PC-9 (cell line): ENCODE results near the gene CRHR2.

Experiments
- EZH2 ChIP-seq: fragments of 200-600 bp; sonication (generic); IDR thresholded peaks from 2 replicates; pipeline ENCODE4 v1.8.0; 2017; ENCODE audit warnings: antibody characterized with exemption, low read depth
- TF ChIP-seq, protein P1 (sequence below): fragments of 200-600 bp; sonication (generic); conservative IDR thresholded peaks from 2 replicates; pipeline ENCODE4 v1.6.1; 2017; ENCODE audit warnings: mixed run types, antibody characterized with exemption, mild to moderate bottlenecking, moderate library complexity

DNA sequence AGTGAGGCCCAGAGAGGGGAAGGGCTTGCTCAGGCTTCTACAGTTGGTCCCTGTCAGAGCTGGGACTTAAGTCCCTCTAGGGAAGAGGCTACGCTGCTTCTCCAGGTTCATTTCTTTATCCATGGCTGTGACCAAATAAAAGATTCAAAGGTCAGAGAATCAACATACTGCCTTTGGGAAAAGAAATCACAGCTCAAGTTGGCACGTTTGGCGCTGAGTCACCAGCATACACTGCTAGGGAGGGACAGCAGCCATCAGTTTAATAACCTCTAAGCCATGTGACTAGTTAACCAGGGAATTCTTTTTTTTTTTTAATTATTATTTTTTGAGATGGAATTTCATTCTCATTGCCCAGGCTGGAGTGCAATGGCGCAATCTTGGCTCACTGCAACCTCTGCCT is 28.4 kb upstream of the CRHR2 start:
- TF ChIP-seq, protein P1, sequence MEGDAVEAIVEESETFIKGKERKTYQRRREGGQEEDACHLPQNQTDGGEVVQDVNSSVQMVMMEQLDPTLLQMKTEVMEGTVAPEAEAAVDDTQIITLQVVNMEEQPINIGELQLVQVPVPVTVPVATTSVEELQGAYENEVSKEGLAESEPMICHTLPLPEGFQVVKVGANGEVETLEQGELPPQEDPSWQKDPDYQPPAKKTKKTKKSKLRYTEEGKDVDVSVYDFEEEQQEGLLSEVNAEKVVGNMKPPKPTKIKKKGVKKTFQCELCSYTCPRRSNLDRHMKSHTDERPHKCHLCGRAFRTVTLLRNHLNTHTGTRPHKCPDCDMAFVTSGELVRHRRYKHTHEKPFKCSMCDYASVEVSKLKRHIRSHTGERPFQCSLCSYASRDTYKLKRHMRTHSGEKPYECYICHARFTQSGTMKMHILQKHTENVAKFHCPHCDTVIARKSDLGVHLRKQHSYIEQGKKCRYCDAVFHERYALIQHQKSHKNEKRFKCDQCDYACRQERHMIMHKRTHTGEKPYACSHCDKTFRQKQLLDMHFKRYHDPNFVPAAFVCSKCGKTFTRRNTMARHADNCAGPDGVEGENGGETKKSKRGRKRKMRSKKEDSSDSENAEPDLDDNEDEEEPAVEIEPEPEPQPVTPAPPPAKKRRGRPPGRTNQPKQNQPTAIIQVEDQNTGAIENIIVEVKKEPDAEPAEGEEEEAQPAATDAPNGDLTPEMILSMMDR = no peak
- TF ChIP-seq EZH2 = no peak
